Endothelial cell of umbilical vein (primary cell): ENCODE measurements around the gene NFIA. TPM values are rescaled to one million over a fixed set of nuclear protein-coding genes. Genes with fewer than 3 reads are reported as not detected.

Source experiments
- BruUV-seq: library from RNA; stranded (reverse); fragments of 400-500 nt; replicated peaks from 2 replicates; lab custom pipeline; 2021; lab: Mats Ljungman, UMichigan
- CTCF ChIA-PET: fragments of 300-600, 350-600 bp; sonication (Branson Sonifier 250); formaldehyde crosslinking; loops from one replicate; lab custom pipeline; 2021; ENCODE audit warnings: antibody characterized with exemption, inconsistent platforms; lab: Charles Lee
- POLR2A ChIA-PET: fragments of 300-600, 350-600 bp; sonication (Branson Sonifier 250); formaldehyde crosslinking; loops from one replicate; lab custom pipeline; 2021; ENCODE audit warnings: antibody characterized with exemption, inconsistent platforms; lab: Charles Lee
- DNase-seq: peaks from one replicate; pipeline ENCODE4 v3.0.0-alpha.2; 2011; ENCODE audit warnings: low read depth, low spot score
- FAIRE-seq: peaks from 2 replicates; lab custom pipeline; 2011; peaks lifted over from hg19 to GRCh38; lab: Jason Lieb, UNC
- H2AFZ ChIP-seq: 2 replicates; pipeline ENCODE4 v1.6.0; 2012; ENCODE audit warnings: low read depth, low read length, control low read depth, inconsistent platforms
- H3K27ac ChIP-seq: 2 replicates; pipeline ENCODE4 v1.5.1; 2011; ENCODE audit warnings: low read depth, mild to moderate bottlenecking, control low read depth, low read length, moderate library complexity; ENCODE audit not compliant: insufficient read depth
- H3K27me3 ChIP-seq, 2 experiments: 2 replicates each; pipeline versions ENCODE4 v1.6.0 to v1.6.1; 2011; ENCODE audit warnings: low read length in 2 of 2, mixed read lengths in 1 of 2; ENCODE audit not compliant: control insufficient read depth in 2 of 2, insufficient read depth in 2 of 2
- H3K36me3 ChIP-seq, 2 experiments: 2 replicates in 1 of 2; 3 replicates in 1 of 2; pipeline ENCODE4 v1.5.1; 2011; ENCODE audit warnings: low read length in 2 of 2, mild to moderate bottlenecking in 1 of 2, moderate library complexity in 1 of 2; ENCODE audit not compliant: control insufficient read depth in 2 of 2, insufficient read depth in 2 of 2; ENCODE audit errors: extremely low read depth in 1 of 2
- H3K4me1 ChIP-seq: 3 replicates; pipeline ENCODE4 v1.5.1; 2011; ENCODE audit warnings: mild to moderate bottlenecking, low read length; ENCODE audit not compliant: control insufficient read depth, insufficient read depth; ENCODE audit errors: extremely low read depth
- H3K4me2 ChIP-seq: 2 replicates; pipeline ENCODE4 v1.6.1; 2011; ENCODE audit warnings: low read length, control low read depth, mixed read lengths; ENCODE audit not compliant: insufficient read depth
- H3K4me3 ChIP-seq, 3 experiments: fragments of 200-600 bp in 1 of 3; sonication (generic), shearing (Covaris generic) in 1 of 3; replicated peaks in 1 of 3; 2 replicates each; pipeline ENCODE4 v1.5.1; 2011 to 2016; ENCODE audit warnings: control low read depth in 3 of 3, low read length in 3 of 3, mild to moderate bottlenecking in 2 of 3, inconsistent platforms in 1 of 3, low read depth in 1 of 3, moderate library complexity in 1 of 3; ENCODE audit not compliant: insufficient read depth in 1 of 3
- H3K79me2 ChIP-seq: 2 replicates; pipeline ENCODE4 v1.6.0; 2012; ENCODE audit warnings: low read length, inconsistent platforms; ENCODE audit not compliant: control insufficient read depth, insufficient read depth
- H3K9ac ChIP-seq: replicated peaks from 2 replicates; pipeline ENCODE3; 2011; ENCODE audit warnings: low read length, control low read depth; ENCODE audit not compliant: insufficient read depth; ENCODE audit errors: extremely low read depth
- H3K9me1 ChIP-seq: replicated peaks from 3 replicates; pipeline ENCODE4 v1.6.0; 2011; ENCODE audit warnings: mild to moderate bottlenecking, low read length; ENCODE audit not compliant: control insufficient read depth, insufficient read depth; ENCODE audit errors: extremely low read depth
- H3K9me3 ChIP-seq: replicated peaks from 2 replicates; pipeline ENCODE4 v1.5.1; 2012; ENCODE audit warnings: low read length, inconsistent platforms; ENCODE audit not compliant: control insufficient read depth, insufficient read depth
- H4K20me1 ChIP-seq: replicated peaks from 2 replicates; pipeline ENCODE3; 2011; ENCODE audit warnings: mild to moderate bottlenecking, low read length; ENCODE audit not compliant: control insufficient read depth, insufficient read depth; ENCODE audit errors: extremely low read depth
- CTCF ChIP-seq, 2 donors: IDR thresholded peaks; 1 replicate in 1 of 2; 2 replicates in 1 of 2; pipeline ENCODE4 v1.5.1; 2011; ENCODE audit warnings: low read length in 2 of 2, mild to moderate bottlenecking in 2 of 2, moderate library complexity in 2 of 2, control low read depth in 1 of 2, inconsistent platforms in 1 of 2, low read depth in 1 of 2; ENCODE audit not compliant: insufficient read depth in 1 of 2; ENCODE audit errors: extremely low read depth in 1 of 2
- FOS ChIP-seq: IDR thresholded peaks from 2 replicates; pipeline ENCODE4 v1.6.1; 2011; ENCODE audit warnings: mild to moderate bottlenecking, low read length, moderate library complexity, borderline replicate concordance; ENCODE audit not compliant: insufficient read depth
- JUN ChIP-seq: IDR thresholded peaks from 2 replicates; pipeline ENCODE4 v1.6.1; 2011; ENCODE audit warnings: borderline replicate concordance, low read depth; ENCODE audit not compliant: insufficient read length, insufficient read depth
- MAX ChIP-seq: IDR thresholded peaks from 2 replicates; pipeline ENCODE4 v1.6.1; 2011; ENCODE audit not compliant: insufficient read depth, insufficient read length
- MYC ChIP-seq: IDR thresholded peaks from one replicate; pipeline ENCODE4 v1.6.1; 2011; ENCODE audit warnings: mild to moderate bottlenecking, low read depth, low read length
- dilution Hi-C: fragments of 300-500 bp; cut with MboI; formaldehyde crosslinking; loops from one replicate; pipeline ENCODE4 v1.15.0; 2019; ENCODE audit warnings: low sequenced_read_pairs; ENCODE audit not compliant: extremely low pct_ligation_motif_present
- intact Hi-C: fragments of 100-400 bp; cut with micrococcal nuclease; formaldehyde crosslinking; loops from one replicate; pipeline ENCODE4 v1.10.0; 2022
- polyA plus RNA-seq, 4 experiments: library from polyadenylated mRNA; depleted of rRNA in 3 of 4; stranded (reverse) in 3 of 4; unstranded in 1 of 4; fragments of >200 nt; gene quantifications; 2 replicates each; pipeline versions ENCODE4 v1.2.1 to v1.2.3, GENCODE V29; 2011 to 2012; ENCODE audit warnings: missing spikeins in 1 of 4
- total RNA-seq: library from RNA; stranded (reverse); gene quantifications from 2 replicates; pipeline ENCODE4 v1.2.3, GENCODE V29; 2021

The NFIA gene
- total and polyA plus RNA-seq, 2 donors (not counting 3 experiments of a cell fraction or from before 2014, with no cell fraction given): 25.5 to 47.0 TPM

GRCh38 chr1:61087571-61087970 lies 5.2 kb downstream of the NFIA start:
- H3K4me2 ChIP-seq: no peak overlapping the region
- BruUV-seq: no TSS peak
- intact Hi-C loops: no loop called here

More at GRCh38 chr1:61087571-61087970, 5.2 kb downstream of the NFIA start:
- ChIA-PET POLR2A (no interaction called here), CTCF (no interaction called here)
- no peak overlapping the region for H2AFZ ChIP-seq
- TF ChIP-seq MYC: no peak
- TF ChIP-seq FOS: no peak
- TF ChIP-seq MAX: no peak
- no peak for TF ChIP-seq JUN
- TF ChIP-seq CTCF (IDR thresholded peaks at IDR 0.05; ENCODE audit: extremely low read depth in 1 of 2, insufficient read depth in 1 of 2, low read depth in 1 of 2, low read length in 2 of 2): no peak
- no peak overlapping the region for H3K27ac ChIP-seq
- dilution Hi-C loops: no loop called here
- peaks cover 17% of the 10 kb centered on the region for H3K4me1 ChIP-seq
- no peak for DNase-seq
- H3K9ac ChIP-seq: no peak overlapping the region
- H3K9me1 ChIP-seq: no peaks in the 10 kb centered on the region
- FAIRE-seq: no peak
- H3K27me3 ChIP-seq: no peaks in the 10 kb centered on the region
- H3K9me3 ChIP-seq: no peaks in the 10 kb centered on the region
- no peak overlapping the region for H3K4me3 ChIP-seq
- H4K20me1 ChIP-seq: peaks cover 4% of the 10 kb centered on the region
- peaks cover 79% of the 10 kb centered on the region for H3K79me2 ChIP-seq
- H3K36me3 ChIP-seq: peaks cover 3 to 5% of the 10 kb centered on the region in 2 experiments
